Heart left ventricle (tissue), 16 donors: ENCODE results near the gene SASS6. TPM values are rescaled to one million over a fixed set of nuclear protein-coding genes. Genes with fewer than 3 reads are reported as not detected.
A peak's percentile ranks its signal among the peaks of the same experiment; 100 is the strongest.

ENCODE experiments used
- ATAC-seq, 4 donors: fragments of 200-7000 bp; cut with Tn5 transposase; one replicate each; pipeline ENCODE4 v1.9.1; 2020 to 2022; ENCODE audit warnings: moderate library complexity in 4 of 4, mild to moderate bottlenecking in 3 of 4, moderate number of reproducible peaks in 1 of 4
- DNase-seq, 5 donors: peaks; one replicate each; pipeline ENCODE4 v3.0.0-alpha.2; 2020
- H3K27ac ChIP-seq, 12 donors: fragments of 200-600 bp; sonication (generic) in 4 of 12; one replicate each; pipeline versions ENCODE4 v1.5.0 to v1.8.0; 2016 to 2022; ENCODE audit warnings: mild to moderate bottlenecking in 2 of 12
- H3K27me3 ChIP-seq, 9 donors: fragments of 200-600 bp; sonication (generic) in 2 of 9; one replicate each; pipeline versions ENCODE4 v1.5.1 to v1.8.0; 2016 to 2022; ENCODE audit warnings: mild to moderate bottlenecking in 3 of 9
- H3K36me3 ChIP-seq, 9 donors: fragments of 200-600 bp; sonication (generic) in 2 of 9; one replicate each; pipeline versions ENCODE4 v1.5.0 to v1.8.0; 2018 to 2022; ENCODE audit warnings: mild to moderate bottlenecking in 2 of 9
- H3K4me1 ChIP-seq, 12 donors: fragments of 200-600 bp; sonication (generic) in 4 of 12; one replicate each; pipeline versions ENCODE4 v1.5.0 to v1.8.0; 2016 to 2022; ENCODE audit warnings: mild to moderate bottlenecking in 3 of 12
- H3K4me3 ChIP-seq, 12 donors: fragments of 200-600 bp; sonication (generic) in 4 of 12; one replicate each; pipeline versions ENCODE4 v1.5.0 to v1.8.0; 2017 to 2022; ENCODE audit warnings: mild to moderate bottlenecking in 9 of 12, moderate library complexity in 4 of 12
- H3K9me3 ChIP-seq, 12 donors: fragments of 200-600 bp; sonication (generic) in 4 of 12; one replicate each; pipeline versions ENCODE4 v1.5.0 to v1.8.0; 2016 to 2022; ENCODE audit warnings: mild to moderate bottlenecking in 1 of 12
- POLR2A ChIP-seq, 2 donors: fragments of 450-650 bp; IDR thresholded peaks; one replicate each; pipeline ENCODE4 v1.6.1; 2017; ENCODE audit warnings: antibody characterized with exemption in 2 of 2, mild to moderate bottlenecking in 2 of 2, moderate library complexity in 2 of 2
- WGBS, 4 donors: extraction: QIAGEN DNeasy Blood & Tissue Kit in 2 of 4; methylation state at CpG; one replicate each; pipeline versions ENCODE4 v1.1.5 to v1.1.7; 2013 to 2018; 5-methylcytosine and 5-hydroxymethylcytosine counted together
- intact Hi-C, 10 donors: fragments of 100-400 bp; cut with DNase I; formaldehyde crosslinking; loops; one replicate each; pipeline versions ENCODE4 v1.11.1 to v1.14.2; 2022
- polyA plus RNA-seq, 2 donors: library from polyadenylated mRNA; stranded (reverse); fragments of 200-250 nt; gene quantifications; one replicate each; pipeline ENCODE4 v1.2.3, GENCODE V29; 2013
- total RNA-seq, 9 donors: library from RNA; depleted of rRNA in 2 of 9; stranded (reverse); fragments of >200 nt in 2 of 9; fragmentation: NEBNext Ultra II Directional in 3 of 9; extraction: Animal tissue kit (Norgen Biotek cat#: 25700) in 3 of 9; gene quantifications; one replicate each; pipeline versions ENCODE4 v1.1.0 to v1.2.4, GENCODE V29; 2016 to 2023
- TF ChIP-seq, protein P1 (sequence below), 12 donors: fragments of 200-600 bp; sonication (generic) in 4 of 12; IDR thresholded peaks; one replicate each; pipeline versions ENCODE4 v1.5.0 to v1.8.0; 2018 to 2022; ENCODE audit warnings: antibody characterized with exemption in 12 of 12, mild to moderate bottlenecking in 5 of 12
- donor health status: ischemic (EF 13 %, LVEDD 7.1; RV severe dilation, severe dysfunction).
- donor health status: healthy with polysubstance abuse.
- donor health status: DM: no; HTN: yes; CAD: no.
- donor health status: DM: no; HTN: no; CAD: no.
- donor health status: ischemic (EF 25% LVEDD 6.9; RV normal size, moderate dysfunction).
- donor health status: ischemic (EF 25% LVEDD 5.7; RV mildly dilated, moderate dysfunction).
- donor health status: healthy.
- donor health status: DM: yes; HTN: yes; CAD: no.
- donor health status: ischemic (EF 35%, LVEDD 5.7; RV mildly dilated, moderate dysfunction).
- donor health status: nonischemic (EF 11% LVEDD 7.7; RV severe dilation, severe dysfunction).
- donor health status: DM: yes; HTN: yes; CAD: no.
- donor health status: PGD.
- donor health status: ischemic (EF 29% LVEDD 5.4; RV normal size, mild dysfunction).
- donor health status: nonischemic (EF 23%, LVEDD 6.1; RV moderate dilation, normal function).

SASS6 gene
- total and polyA plus RNA-seq, 11 donors = 1.1 to 2.2 (median 1.6) TPM

DNA sequence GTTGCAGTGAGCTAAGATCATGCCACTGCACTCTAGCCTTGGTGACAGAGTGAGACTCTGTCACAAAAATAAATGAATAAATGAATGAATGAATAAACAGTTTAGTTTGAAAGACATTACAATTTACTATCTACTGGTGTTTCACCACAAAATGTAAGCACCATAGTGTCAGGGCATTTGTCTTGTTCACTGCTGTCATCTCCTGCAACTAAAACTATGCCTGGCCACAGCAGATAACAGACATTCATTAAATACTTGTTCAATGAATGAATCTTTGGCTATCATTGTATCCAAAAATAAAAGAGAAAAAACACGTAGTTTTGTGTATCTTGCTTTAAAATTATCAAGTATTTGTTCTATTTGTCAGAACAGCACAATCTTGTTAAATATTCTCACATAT is 32.5 kb downstream of the SASS6 start:
- Histone ChIP-seq H3K27ac (peak overlapping the region in 2 of 12 donors; percentile 15 to 27), H3K9me3 (peaks cover 0 to 7% (median 0%) of the 10 kb centered on the region in 12 donors), H3K4me1 (peaks cover 0 to 12% (median 0%) of the 10 kb centered on the region in 12 donors), H3K36me3 (peaks cover 0 to 54% (median 34%) of the 10 kb centered on the region in 9 donors), H3K27me3 (no peaks in the 10 kb centered on the region), H3K4me3 (no peak overlapping the region)
- intact Hi-C loops = no loop called here
- WGBS, 4 donors = 28 to 36% (median 30%) methylated on average over 1 of the region's 1 CpG
- ATAC-seq (peak in 1 of 4 donors; percentile 48), DNase-seq (no peak)
- TF ChIP-seq, protein P1, sequence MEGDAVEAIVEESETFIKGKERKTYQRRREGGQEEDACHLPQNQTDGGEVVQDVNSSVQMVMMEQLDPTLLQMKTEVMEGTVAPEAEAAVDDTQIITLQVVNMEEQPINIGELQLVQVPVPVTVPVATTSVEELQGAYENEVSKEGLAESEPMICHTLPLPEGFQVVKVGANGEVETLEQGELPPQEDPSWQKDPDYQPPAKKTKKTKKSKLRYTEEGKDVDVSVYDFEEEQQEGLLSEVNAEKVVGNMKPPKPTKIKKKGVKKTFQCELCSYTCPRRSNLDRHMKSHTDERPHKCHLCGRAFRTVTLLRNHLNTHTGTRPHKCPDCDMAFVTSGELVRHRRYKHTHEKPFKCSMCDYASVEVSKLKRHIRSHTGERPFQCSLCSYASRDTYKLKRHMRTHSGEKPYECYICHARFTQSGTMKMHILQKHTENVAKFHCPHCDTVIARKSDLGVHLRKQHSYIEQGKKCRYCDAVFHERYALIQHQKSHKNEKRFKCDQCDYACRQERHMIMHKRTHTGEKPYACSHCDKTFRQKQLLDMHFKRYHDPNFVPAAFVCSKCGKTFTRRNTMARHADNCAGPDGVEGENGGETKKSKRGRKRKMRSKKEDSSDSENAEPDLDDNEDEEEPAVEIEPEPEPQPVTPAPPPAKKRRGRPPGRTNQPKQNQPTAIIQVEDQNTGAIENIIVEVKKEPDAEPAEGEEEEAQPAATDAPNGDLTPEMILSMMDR (IDR thresholded peaks at IDR 0.05) = no peak
- no peak for TF ChIP-seq POLR2A (IDR thresholded peaks at IDR 0.05)

DNA sequence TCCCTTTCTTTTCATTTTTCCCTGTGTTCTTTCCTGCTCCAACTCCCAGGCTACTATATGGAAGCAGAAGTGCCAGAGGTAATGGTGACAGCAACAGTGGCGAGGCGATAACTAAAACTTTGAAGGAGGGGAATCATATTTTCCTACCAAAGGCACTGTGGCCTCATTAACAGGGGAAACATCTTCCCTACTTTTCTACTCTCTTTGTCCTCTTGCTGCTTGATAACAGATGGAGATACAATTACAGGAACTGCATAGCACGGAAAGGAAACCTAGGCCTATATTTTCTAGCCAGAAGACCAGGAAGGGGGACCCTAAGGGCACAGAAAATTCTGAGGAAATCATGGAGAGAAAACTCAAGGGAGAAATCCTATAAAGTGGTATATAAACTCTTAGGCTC is 42.3 kb downstream of the SASS6 start:
- Histone ChIP-seq H3K27ac (no peak overlapping the region), H3K27me3 (no peaks in the 10 kb centered on the region), H3K9me3 (peaks cover 0 to 5% (median 0%) of the 10 kb centered on the region in 12 donors), H3K4me3 (no peak overlapping the region), H3K36me3 (peaks cover 0 to 37% (median 6%) of the 10 kb centered on the region in 9 donors), H3K4me1 (peaks cover 0 to 4% (median 0%) of the 10 kb centered on the region in 12 donors)
- TF ChIP-seq POLR2A (IDR thresholded peaks at IDR 0.05) = no peak
- TF ChIP-seq, protein P1 (IDR thresholded peaks at IDR 0.05) = no peak
- no peak for ATAC-seq
- intact Hi-C loops = no loop called here
- no peak for DNase-seq
- WGBS, 4 donors = 76 to 87% (median 80%) methylated on average over 3 of the region's 3 CpGs

DNA sequence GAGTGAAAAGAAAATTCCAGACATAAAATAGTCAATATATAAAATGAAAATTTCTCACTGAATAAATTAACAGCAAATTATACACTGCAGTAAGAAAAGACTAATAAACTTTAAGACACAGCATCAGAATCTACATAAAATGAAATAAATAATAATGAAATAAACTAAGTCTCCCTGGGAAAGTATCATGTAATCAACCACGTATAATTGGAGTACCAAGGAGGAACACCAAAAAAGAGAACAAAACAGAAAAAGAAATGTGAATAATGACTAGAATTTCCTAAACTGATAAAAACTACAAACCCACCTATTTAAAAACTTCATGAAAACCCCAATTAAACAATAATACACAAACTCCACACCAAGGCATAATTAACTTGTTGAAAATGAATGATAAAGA is 43.6 kb downstream of the SASS6 start:
- TF ChIP-seq POLR2A (IDR thresholded peaks at IDR 0.05) = no peak
- TF ChIP-seq, protein P1 (IDR thresholded peaks at IDR 0.05) = no peak
- Histone ChIP-seq H3K4me1 (peaks cover 0 to 4% (median 0%) of the 10 kb centered on the region in 12 donors), H3K27me3 (no peaks in the 10 kb centered on the region), H3K36me3 (peaks cover 0 to 42% (median 17%) of the 10 kb centered on the region in 9 donors), H3K9me3 (no peaks in the 10 kb centered on the region), H3K27ac (no peak overlapping the region), H3K4me3 (no peak overlapping the region)
- DNase-seq (no peak), ATAC-seq (no peak)
- intact Hi-C loops = no loop called here
- WGBS, 4 donors = 94 to 100% (median 98%) methylated on average over 1 of the region's 1 CpG

DNA sequence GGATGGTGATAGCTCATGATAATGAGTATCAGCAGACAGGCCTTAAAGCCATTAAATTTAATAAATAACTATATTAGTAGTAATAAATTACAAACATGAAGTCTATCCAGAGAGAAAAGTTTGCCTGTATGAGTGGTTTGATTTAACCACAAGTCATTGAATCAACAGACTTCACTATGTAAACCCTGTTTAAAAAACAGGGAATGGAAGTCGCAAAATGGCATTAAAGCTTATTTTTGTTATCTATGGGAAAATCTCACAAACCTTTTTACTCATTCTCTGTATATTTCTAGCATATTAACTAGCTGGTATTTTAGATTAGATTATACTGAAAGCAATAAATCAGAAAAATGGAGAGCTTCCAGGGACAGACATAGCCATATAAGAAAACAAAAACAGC is 45.3 kb downstream of the SASS6 start:
- H3K36me3 ChIP-seq = peaks cover 0 to 49% (median 32%) of the 10 kb centered on the region in 9 donors
- 94 to 100% (median 96%) methylated on average over 1 of the region's 1 CpG for WGBS, 4 donors
- no peaks in the 10 kb centered on the region for H3K9me3 ChIP-seq
- H3K4me3 ChIP-seq = no peak overlapping the region
- DNase-seq = no peak
- H3K27ac ChIP-seq = no peak overlapping the region
- H3K27me3 ChIP-seq = no peaks in the 10 kb centered on the region
- peaks cover 0 to 4% (median 0%) of the 10 kb centered on the region in 12 donors for H3K4me1 ChIP-seq
- TF ChIP-seq, protein P1 (IDR thresholded peaks at IDR 0.05) = no peak
- TF ChIP-seq POLR2A (IDR thresholded peaks at IDR 0.05) = no peak
- intact Hi-C loops = no loop called here
- ATAC-seq = no peak
